PC-3 (cell line): ENCODE data around the gene SLC4A7. TPM values are rescaled to one million over a fixed set of nuclear protein-coding genes. Genes with fewer than 3 reads are reported as not detected.

Experiments used
- ATAC-seq: fragments of 200-7000 bp; cut with Tn5 transposase; 2 replicates; pipeline ENCODE4 v1.9.1; 2020; ENCODE audit warnings: mild to moderate bottlenecking, moderate library complexity
- BruUV-seq: library from RNA; stranded (reverse); fragments of 400-500 nt; replicated peaks from 2 replicates; lab custom pipeline; 2021; lab: Mats Ljungman, UMichigan
- CTCF ChIA-PET: fragments of 300-600 bp; sonication (Branson Sonifier 250); formaldehyde crosslinking; loops from one replicate; lab custom pipeline; 2022; ENCODE audit warnings: antibody characterized with exemption; lab: Charles Lee
- POLR2A ChIA-PET: fragments of 300-600 bp; sonication (Branson Sonifier 250); formaldehyde crosslinking; loops from one replicate; lab custom pipeline; 2022; ENCODE audit warnings: antibody characterized with exemption; ENCODE audit not compliant: unreplicated experiment; lab: Charles Lee
- DNase-seq: peaks from one replicate; pipeline ENCODE4 v3.0.0-alpha.2; 2015
- H2AFZ ChIP-seq: fragments of 300-600 bp; sonication (generic); 2 replicates; pipeline ENCODE4 v1.6.0; 2016; ENCODE audit warnings: antibody characterized with exemption, low read length
- H3F3A ChIP-seq: fragments of 300-600 bp; sonication (generic); one replicate; pipeline ENCODE4 v1.6.0; 2017; ENCODE audit warnings: antibody characterized with exemption, low read length, control low read depth, mild to moderate bottlenecking; ENCODE audit not compliant: unreplicated experiment
- H3K27ac ChIP-seq: fragments of 300-600 bp; sonication (generic); 2 replicates; pipeline ENCODE4 v1.5.1; 2016; ENCODE audit warnings: mild to moderate bottlenecking, low read length
- H3K27me3 ChIP-seq: fragments of 300-600 bp; sonication (generic); 2 replicates; pipeline ENCODE4 v1.6.1; 2016; ENCODE audit warnings: low read length, mixed read lengths
- H3K36me3 ChIP-seq: fragments of 300-600 bp; sonication (generic); 2 replicates; pipeline ENCODE4 v1.6.1; 2016; ENCODE audit warnings: low read depth, mixed run types, low read length, mixed read lengths
- H3K4me1 ChIP-seq: fragments of 300-600 bp; sonication (generic); 2 replicates; pipeline ENCODE4 v1.5.1; 2016; ENCODE audit warnings: low read length; ENCODE audit not compliant: insufficient read depth
- H3K4me2 ChIP-seq: fragments of 300-600 bp; sonication (generic); 2 replicates; pipeline ENCODE4 v1.6.0; 2016; ENCODE audit warnings: low read length
- H3K4me3 ChIP-seq: fragments of 300-600 bp; sonication (generic); 2 replicates; pipeline ENCODE4 v1.5.1; 2016; ENCODE audit warnings: mild to moderate bottlenecking, low read length, mixed read lengths
- H3K79me2 ChIP-seq: fragments of 300-600 bp; sonication (generic); 2 replicates; pipeline ENCODE4 v1.6.1; 2017; ENCODE audit warnings: low read length, mixed read lengths
- H3K9ac ChIP-seq: fragments of 300-600 bp; sonication (generic); 2 replicates; pipeline ENCODE4 v1.6.0; 2016; ENCODE audit warnings: mild to moderate bottlenecking, low read length
- H3K9me2 ChIP-seq: fragments of 300-600 bp; sonication (generic); replicated peaks from 2 replicates; pipeline ENCODE4 v1.6.1; 2016; ENCODE audit warnings: mixed run types, low read length, mixed read lengths
- H3K9me3 ChIP-seq: fragments of 300-600 bp; sonication (generic); 2 replicates; pipeline ENCODE4 v1.6.1; 2016; ENCODE audit warnings: low read length, mixed read lengths
- H4K20me1 ChIP-seq: fragments of 300-600 bp; sonication (generic); 2 replicates; pipeline ENCODE4 v1.6.1; 2016; ENCODE audit warnings: low read length, mixed read lengths
- CTCF ChIP-seq: fragments of 300-600 bp; sonication (generic); conservative IDR thresholded peaks from 2 replicates; pipeline ENCODE4 v1.5.1; 2017; ENCODE audit warnings: antibody characterized with exemption, low read depth, mild to moderate bottlenecking, low read length
- EZH2 ChIP-seq: fragments of 300-600 bp; sonication (generic); IDR thresholded peaks from one replicate; pipeline ENCODE4 v1.6.1; 2017; ENCODE audit warnings: antibody characterized with exemption, mild to moderate bottlenecking, low read length; ENCODE audit not compliant: unreplicated experiment
- EZH2phosphoT487 ChIP-seq: fragments of 300-600 bp; sonication (generic); IDR thresholded peaks from 2 replicates; pipeline ENCODE4 v1.6.1; 2018; ENCODE audit warnings: mild to moderate bottlenecking, antibody characterized with exemption, low read length, borderline replicate concordance
- intact Hi-C: fragments of 100-400 bp; cut with micrococcal nuclease; formaldehyde crosslinking; loops from 2 replicates; pipeline ENCODE4 v1.9.0; 2023
- total RNA-seq: library from RNA; depleted of rRNA; stranded (reverse); fragments of >200 nt; gene quantifications from 2 replicates; pipeline ENCODE4 v1.2.3, GENCODE V29; 2014

SLC4A7 gene
- total RNA-seq, 1 experiment from 2014 or later, result 56.0 TPM

DNA sequence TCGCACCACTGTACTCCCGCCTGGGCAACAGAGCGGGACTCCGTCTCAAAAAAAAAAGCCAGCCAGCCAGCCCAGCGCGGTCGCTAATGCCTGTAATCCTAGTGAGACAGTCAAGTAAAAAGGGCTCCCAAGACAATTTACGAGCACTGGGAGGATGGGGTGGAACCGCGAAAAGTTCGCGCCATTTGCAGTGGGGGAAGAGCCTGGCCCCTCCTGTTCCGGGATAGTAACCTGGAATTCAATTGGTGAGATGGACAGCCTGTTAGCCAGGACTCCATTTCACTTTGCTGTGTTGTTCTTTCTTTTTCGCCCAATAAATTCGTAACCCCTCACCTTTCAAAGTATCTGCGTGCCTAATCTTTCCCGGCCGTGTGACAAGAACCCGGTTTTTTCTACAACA is 19.5 kb downstream of the SLC4A7 start:
- Histone ChIP-seq H4K20me1 (peaks cover 38% of the 10 kb centered on the region), H3K79me2 (peaks cover 99% of the 10 kb centered on the region), H3K9me2 (no peaks in the 10 kb centered on the region), H3K36me3 (peaks cover 3% of the 10 kb centered on the region; the same call in 1 of the 2 replicates), H3K9ac (no peak overlapping the region), H3K4me2 (no peak overlapping the region), H3K9me3 (no peaks in the 10 kb centered on the region), H3K4me3 (no peak overlapping the region), H3K27me3 (no peaks in the 10 kb centered on the region), H3F3A (no peaks in the 10 kb centered on the region), H3K27ac (no peak overlapping the region), H2AFZ (no peak overlapping the region), H3K4me1 (0 out of 2 replicates have a peak, but pooled peaks cover 10% of the 10 kb centered on the region)
- ATAC-seq (no peak), DNase-seq (no peak)
- ChIA-PET POLR2A (interaction anchor here (0.5 kb wide), 1 partner anchor 15 kb away, joined by 3 read pairs; no protein-coding TSS in a partner anchor), CTCF (no interaction called here)
- no peak for TF ChIP-seq EZH2
- no peak for TF ChIP-seq EZH2phosphoT487
- no peak for TF ChIP-seq CTCF
- BruUV-seq, result no TSS peak
- intact Hi-C loops, result loop anchor here (5.0 kb wide), 4 partner anchors 32 to 332 kb away; no protein-coding TSS in a partner anchor

DNA sequence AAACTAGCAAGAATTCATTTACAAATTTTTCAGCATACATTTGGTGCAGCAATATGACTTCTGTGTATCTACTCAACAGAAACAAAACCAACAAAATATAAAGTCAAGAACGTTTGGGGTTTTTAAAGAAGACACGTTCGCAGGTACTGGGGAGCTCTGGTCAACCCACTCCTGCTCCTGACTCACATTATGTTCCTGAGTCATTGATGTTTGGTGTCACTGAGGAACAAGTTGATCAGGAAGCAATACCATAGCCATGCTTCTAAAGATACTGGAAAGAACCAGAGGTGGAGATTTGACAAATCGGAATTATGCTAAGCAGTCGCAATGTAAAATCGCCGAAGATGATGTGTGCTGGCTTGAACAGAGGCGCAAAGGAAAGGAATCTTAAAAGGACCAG is 22.0 kb downstream of the SLC4A7 start:
- DNase-seq (no peak), ATAC-seq (no peak)
- no peak overlapping the region for H3K27ac ChIP-seq
- H3K4me3 ChIP-seq, result no peak overlapping the region
- H3K27me3 ChIP-seq, result no peaks in the 10 kb centered on the region
- peaks cover 9% of the 10 kb centered on the region for H3K36me3 ChIP-seq
- CTCF ChIA-PET, result no interaction called here
- no peak overlapping the region for H3K4me2 ChIP-seq
- BruUV-seq, result no TSS peak
- POLR2A ChIA-PET, result no interaction called here
- H3K9ac ChIP-seq, result no peak overlapping the region
- H3K9me3 ChIP-seq, result no peaks in the 10 kb centered on the region
- H3F3A ChIP-seq, result no peaks in the 10 kb centered on the region
- no peak overlapping the region for H2AFZ ChIP-seq
- TF ChIP-seq EZH2phosphoT487, result no peak
- TF ChIP-seq CTCF, result no peak
- TF ChIP-seq EZH2, result no peak
- H3K79me2 ChIP-seq, result peaks cover 99% of the 10 kb centered on the region
- intact Hi-C loops, result no loop called here
- H3K9me2 ChIP-seq, result no peaks in the 10 kb centered on the region
- H3K4me1 ChIP-seq, result 0 out of 2 replicates have a peak, but pooled peaks cover 1% of the 10 kb centered on the region
- peaks cover 38% of the 10 kb centered on the region for H4K20me1 ChIP-seq

GRCh38 chr3:27458929-27459328 is 25.3 kb downstream of the SLC4A7 start:
- intact Hi-C loops, result no loop called here
- Histone ChIP-seq H3K27me3 (no peaks in the 10 kb centered on the region), H2AFZ (no peak overlapping the region), H3K4me3 (no peak overlapping the region), H3K27ac (no peak overlapping the region), H4K20me1 (peaks cover 49% of the 10 kb centered on the region), H3K36me3 (peaks cover 11% of the 10 kb centered on the region), H3K4me1 (no peaks in the 10 kb centered on the region), H3K9me2 (no peaks in the 10 kb centered on the region), H3K79me2 (peaks cover 98% of the 10 kb centered on the region), H3K4me2 (no peak overlapping the region), H3K9me3 (no peaks in the 10 kb centered on the region), H3F3A (no peaks in the 10 kb centered on the region), H3K9ac (no peak overlapping the region)
- DNase-seq, result no peak
- CTCF ChIA-PET, result no interaction called here
- POLR2A ChIA-PET, result interaction anchor here (0.7 kb wide), 1 partner anchor 11 kb away, joined by 3 read pairs; no protein-coding TSS in a partner anchor
- TF ChIP-seq EZH2phosphoT487, result no peak
- TF ChIP-seq EZH2, result no peak
- no peak for TF ChIP-seq CTCF
- no TSS peak for BruUV-seq
- no peak for ATAC-seq
